SH-SY5Y (cell line): ENCODE measurements around the gene ZNF473.

Experiments
- GATA2 ChIP-seq: IDR thresholded peaks from 2 replicates; pipeline ENCODE4 v1.6.1; 2011; ENCODE audit warnings: mild to moderate bottlenecking, low read depth, low read length
- GATA3 ChIP-seq: IDR thresholded peaks from 2 replicates; pipeline ENCODE4 v1.6.1; 2011; ENCODE audit warnings: low read depth, mild to moderate bottlenecking, low read length, moderate library complexity

The ZNF473 gene

DNA sequence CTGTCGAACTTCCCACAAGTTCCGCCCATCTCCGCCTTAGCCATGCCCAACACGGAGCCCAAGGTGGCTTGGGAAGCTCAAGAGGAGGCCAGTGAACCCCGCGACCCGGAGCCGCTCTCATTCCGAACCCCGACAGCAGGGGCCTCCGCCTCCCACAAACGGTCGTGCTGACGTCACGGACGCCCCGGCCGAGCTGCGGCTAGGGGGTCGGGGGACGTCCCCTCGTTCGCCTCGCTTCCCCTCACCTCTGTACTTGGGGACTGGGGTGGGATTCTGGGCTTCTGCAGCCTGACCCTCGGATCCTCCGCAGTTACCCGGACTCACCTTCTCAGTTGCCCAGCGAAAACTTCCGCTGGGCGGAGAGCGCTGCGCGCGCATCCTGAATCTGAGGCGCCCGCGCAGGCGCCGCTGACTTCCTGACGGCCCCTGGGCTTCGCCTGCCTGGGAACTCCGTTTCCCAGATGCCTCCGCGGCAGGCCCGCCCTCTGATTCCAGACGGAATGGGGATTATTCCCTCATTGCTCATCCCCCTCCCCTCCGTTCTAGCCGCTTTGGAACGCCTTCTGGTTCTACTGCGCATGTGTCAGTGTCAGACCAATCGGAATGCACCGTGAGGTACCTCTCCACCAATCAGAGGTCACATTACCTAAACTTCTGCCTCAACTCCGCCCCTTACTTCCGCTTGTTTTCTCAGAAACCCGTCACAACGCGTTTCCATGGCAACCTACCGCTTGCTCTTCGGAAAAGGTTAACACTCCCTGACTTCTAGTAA is 597 bp upstream of the ZNF473 start, which contains the start of gene VRK3:
Gene VRK3, minus strand, starts transcription at position 351 of the 772 bp plus-strand sequence. CDS start 9,210 bp downstream, outside the sequence.
- TF ChIP-seq GATA2, result no peak
- TF ChIP-seq GATA3, result no peak

DNA sequence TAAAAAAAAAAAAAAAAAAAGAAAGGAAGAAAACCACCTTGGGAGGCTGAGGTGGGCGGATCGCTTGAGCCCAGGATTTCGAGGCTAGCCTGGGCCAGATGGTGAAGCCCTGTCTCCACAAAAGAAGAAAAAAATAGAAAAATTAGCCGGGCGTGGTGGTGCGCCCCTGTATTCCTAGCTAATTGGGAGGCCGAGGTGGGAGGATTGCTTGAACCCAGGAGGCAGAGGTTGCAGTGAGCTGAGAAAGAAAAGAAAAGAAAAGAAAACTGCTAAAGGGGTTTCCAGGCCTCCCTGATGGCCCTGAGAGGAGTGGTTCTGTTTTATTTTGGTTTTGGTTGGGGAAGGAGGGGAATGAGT is 723 bp downstream of the ZNF473 start:
- no peak for TF ChIP-seq GATA2

DNA sequence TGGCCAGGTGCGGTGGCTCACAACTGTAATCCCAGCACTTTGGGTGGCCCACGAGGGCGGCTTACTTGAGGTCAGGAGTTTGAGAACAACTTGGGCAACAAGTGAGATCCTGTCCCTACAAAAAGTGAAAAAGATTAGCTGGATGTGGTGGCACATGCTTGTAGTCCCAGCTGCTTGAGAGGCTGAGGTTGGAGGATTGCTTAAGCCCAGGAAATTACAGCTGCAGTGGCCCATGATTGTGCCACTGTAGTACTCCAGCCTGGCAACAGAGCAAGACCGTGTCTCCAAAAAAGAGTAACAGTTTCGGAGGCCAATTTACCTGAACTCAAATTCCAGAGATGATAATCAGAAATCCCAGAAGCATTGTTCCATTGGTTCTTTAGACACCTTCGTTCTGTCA is 4.4 kb downstream of the ZNF473 start:
- TF ChIP-seq GATA3, result no peak
- TF ChIP-seq GATA2, result no peak

DNA sequence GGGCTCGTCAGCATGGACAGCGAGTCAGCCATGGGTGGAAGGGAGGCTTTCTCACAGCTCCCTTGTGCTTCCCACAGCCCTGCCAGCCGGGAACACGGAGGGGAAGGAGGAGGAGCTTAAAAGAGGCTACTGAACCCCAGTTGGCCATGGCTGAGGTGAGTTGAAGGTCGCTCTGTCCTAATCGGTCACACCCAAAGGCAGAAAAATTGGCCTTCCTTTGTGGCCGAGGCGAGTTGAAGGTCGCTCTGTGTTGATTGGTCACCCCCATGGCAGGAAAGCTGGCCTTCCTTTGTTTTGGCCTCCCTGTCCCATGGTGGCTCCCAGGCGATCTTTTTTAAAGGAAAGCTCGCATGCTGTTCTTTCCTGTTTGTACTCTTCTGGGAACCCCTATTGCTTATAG is 5.1 kb downstream of the ZNF473 start:
- TF ChIP-seq GATA3 (no peak), GATA2 (no peak)

DNA sequence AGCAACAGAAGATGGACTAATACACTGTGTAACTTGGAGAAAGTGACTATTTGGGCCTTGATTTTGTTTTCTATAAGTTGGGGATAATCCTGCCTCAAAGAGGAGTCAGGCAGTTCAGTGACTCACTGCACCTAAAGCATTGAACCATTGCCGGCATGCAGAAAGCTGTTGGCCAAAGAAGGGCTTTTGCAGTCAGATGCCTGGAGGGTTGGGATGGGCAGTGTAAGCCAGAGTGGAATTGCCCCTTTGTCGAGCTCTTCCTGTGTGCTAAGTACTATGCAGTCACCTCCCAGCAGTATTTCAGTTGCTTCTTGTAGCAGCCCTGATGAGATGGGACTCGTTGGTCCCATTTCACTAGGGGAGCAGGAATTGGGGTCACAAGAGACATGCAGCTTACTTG is 11.1 kb downstream of the ZNF473 start:
- TF ChIP-seq GATA3 (no peak), GATA2 (no peak)

DNA sequence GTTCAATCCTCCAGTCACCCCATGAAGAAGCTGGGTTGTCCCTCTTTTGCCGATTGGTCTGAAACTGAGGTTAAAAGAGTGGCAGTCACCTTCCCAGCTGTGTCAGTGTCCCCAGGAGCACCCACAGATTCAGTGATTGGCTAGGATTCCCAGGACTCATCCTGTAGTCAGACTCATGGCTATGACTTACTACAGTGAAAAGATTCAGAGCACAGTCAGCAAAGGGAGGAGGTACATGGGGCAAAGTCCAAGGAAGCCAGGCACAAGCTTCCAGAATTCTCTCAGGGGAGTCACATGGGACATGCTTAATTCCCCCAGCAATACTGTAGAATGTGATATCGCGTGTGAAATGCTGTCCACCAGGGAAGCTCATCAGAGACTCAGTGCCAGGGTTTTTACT is 14.2 kb downstream of the ZNF473 start:
- TF ChIP-seq GATA2, result no peak
- no peak for TF ChIP-seq GATA3

DNA sequence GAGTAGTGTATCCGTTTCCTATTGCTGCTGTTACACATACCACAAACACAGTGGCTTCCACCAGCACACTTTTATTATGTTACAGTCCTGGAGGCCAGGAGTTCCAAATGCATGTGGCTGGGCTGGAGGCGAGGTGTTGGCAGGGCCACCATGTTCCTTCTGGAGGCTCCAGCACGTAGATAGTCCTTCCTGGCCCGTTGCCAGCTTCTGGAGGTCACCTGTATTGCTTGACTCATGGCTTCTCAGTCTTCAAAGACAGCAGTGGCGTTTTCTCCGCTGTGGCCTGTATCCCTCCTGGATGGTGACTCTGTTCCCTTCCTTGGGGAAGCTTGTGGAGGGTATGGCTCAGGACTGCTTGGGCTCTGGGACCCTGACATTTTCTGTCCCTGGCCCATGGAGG is 15.2 kb downstream of the ZNF473 start:
- TF ChIP-seq GATA2 (no peak), GATA3 (no peak)

DNA sequence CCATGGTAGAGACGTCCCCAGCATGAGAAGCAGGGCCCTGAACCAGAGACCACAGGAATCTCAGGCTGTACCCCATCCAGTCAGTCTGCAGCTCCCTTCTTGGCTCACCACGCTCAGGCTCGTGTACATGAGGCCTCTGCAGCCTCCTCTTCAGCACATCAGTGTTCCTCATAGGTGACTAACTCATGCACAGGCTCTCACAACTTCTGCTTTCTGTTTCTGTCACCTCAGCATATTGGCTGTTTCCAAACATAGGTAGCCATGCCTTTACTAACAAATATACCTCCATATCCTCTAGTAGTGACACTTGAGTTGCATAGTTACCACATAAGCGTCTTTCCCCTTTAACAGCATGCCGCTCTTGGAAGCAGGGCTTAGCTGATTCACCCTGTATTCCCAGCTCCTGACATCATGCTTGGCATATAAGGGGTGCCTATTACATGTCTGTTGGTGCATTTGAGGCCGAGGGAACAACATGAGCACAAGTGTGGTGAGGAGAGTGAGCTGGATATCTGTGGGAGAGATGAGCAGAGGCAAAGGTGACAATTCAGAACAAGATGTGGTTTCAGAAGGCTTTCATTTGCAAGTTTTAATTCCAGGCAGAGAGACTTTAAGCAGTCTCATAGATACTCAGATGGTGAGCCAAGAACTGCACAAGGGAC is 16.7 kb downstream of the ZNF473 start:
- no peak for TF ChIP-seq GATA2
- no peak for TF ChIP-seq GATA3

DNA sequence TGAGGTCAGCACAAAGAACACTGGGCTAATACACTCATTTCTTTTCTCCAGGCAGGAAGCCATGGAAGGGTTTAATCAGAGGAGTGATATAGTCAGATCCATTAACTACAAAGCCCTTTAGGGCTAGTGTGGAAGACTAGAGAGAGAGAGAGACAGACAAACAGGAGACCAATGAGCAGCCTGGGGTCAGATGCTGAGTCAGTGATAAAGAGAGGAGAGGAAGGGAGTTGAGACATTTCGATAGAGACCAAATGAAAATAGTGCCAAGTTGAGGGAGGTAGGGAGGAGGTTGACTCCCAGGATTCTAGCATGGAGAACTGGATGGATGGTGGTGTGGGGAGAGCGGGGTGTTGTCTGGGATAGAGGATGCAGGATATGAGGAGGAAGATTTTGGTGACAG is 18.2 kb downstream of the ZNF473 start:
- TF ChIP-seq GATA2, result no peak

DNA sequence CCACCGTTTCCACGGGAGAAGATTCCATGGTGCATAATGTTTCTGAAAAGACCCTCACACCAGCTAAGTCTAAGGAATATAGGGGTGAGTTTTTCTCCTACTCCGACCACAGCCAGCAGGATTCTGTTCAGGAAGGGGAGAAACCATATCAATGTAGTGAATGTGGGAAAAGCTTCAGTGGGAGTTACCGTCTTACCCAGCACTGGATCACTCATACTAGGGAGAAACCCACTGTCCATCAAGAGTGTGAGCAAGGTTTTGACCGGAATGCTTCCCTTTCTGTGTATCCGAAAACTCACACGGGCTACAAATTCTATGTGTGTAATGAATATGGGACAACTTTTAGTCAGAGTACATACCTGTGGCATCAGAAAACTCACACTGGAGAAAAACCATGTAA is 19.1 kb downstream of the ZNF473 start:
- no peak for TF ChIP-seq GATA2
- TF ChIP-seq GATA3, result no peak

DNA sequence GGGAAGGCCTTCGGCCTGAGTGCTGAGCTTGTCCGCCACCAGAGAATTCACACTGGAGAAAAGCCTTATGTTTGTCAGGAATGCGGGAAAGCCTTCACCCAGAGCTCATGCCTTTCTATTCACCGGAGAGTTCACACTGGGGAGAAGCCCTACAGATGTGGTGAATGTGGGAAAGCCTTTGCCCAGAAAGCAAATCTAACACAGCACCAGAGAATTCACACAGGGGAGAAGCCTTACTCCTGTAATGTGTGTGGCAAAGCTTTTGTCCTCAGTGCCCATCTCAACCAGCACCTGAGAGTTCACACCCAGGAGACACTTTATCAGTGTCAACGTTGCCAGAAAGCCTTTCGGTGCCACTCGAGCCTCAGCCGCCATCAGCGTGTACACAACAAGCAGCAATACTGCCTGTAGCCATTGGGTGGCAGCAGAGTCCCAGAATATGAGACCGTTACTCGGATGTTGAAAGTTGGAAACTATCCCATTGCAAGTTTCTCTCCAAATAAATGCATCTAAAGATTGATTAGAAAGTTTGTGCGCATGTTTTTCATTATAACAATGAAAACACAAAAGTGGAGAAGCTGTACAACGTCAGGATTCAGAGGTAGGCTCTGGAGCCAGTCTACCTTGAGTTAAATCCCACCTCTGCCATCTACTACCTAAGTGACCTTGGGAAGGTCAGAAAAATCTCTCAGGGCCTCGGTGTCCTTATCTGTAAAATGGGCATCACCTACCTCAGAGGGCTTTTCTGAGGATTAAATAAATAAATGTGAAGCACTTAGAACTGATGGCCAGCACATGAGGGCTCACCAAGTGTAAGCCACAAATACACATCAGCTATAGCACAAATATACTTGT is 21.1 kb downstream of the ZNF473 start:
- TF ChIP-seq GATA2 (no peak), GATA3 (no peak)

DNA sequence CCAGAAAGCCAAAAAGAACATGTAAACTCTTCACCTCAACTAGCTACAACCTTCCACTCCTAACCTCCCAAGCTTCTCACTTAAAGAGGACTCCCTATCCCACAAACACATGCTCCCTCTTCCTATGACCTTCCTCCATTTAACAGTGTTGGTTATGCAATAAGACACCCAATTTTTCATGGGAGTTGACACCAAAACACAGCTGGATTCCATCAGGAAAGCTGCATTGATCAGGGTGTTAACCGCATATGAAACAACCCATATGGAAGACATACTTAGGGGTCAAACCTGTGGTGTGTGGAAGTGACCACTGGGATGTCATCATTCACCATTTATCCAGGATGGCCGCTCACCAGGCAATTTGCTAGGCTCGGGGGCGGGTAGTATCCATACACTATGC is 21.9 kb downstream of the ZNF473 start:
- TF ChIP-seq GATA3 (no peak), GATA2 (no peak)

DNA sequence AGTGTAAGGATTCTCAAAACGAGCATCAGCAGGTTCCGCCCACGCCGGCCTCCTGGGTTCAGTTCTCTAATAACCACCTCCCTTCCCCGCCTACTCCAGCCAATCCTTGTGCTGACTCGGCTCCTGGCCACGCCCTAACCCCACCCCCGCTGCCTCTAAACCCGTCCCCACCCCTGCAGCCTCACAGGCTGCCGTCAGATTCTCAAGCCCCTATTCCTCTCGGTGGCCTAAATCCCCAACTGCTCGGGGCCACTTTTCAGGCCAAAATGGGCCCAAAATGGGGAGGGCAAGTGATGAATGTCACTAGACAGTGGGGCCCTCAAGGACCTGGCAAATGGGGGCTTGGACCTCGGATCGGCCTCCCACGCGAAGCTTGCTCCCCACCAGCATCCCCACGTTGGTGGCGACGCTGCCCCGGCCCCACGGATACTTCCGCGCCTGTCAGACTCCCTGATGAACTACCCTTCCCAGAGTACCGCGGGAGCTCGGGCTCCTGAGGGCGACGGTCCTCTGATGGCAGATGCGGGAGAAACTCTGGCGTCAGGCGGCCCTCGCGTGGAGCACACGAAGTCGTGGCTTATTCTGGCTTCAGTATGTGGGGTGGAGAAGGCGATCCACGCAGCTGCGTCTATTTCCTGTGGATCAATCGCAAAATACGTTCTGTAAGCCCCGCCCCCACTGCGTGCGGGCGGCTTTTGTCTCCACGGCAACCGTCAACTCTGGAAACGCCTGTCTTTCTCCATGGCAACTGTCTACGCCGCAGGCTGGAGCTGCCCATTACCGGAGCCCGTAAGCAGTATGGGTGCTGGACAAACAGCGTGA is 24.8 kb downstream of the ZNF473 start:
- TF ChIP-seq GATA3 (no peak), GATA2 (no peak)

DNA sequence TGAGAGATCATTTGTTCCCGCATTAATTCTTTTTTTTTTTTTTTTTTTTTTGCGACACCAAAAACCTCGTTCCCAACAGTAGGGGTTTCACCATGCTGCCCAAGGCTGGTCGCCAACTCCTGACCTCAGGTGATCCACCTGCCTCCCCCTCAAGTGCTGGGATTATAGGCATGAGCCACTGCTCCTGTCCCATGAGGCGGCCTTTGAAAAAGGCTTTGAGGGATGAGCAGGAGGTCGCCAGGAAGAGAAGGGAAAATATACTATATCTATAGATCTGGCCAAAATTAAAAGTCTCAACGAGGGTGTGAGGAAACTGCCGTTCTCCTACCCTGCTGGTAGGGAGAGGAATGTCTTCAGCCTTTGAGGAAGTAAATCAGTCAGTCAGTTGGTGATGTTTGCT is 26.2 kb downstream of the ZNF473 start:
- TF ChIP-seq GATA3 (no peak), GATA2 (no peak)

DNA sequence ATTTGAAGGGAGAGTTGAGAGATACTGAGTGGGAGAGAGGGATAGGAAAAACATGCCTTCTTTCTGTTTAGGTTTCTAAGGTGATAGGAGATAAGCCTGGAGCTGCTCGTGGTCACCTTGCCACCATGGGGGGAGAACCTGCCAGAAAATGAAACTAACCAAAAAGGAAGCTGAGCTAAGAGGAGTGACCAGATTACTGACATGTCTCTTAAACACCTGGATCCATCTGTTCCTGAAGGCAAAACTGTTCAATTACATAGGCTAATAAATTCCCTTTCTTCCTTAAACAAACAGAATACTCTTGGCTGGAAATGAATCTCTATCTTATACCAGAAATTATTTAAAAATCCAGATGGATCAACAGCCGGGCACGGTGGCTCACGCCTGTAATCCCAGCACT is 27.3 kb downstream of the ZNF473 start:
- TF ChIP-seq GATA2, result no peak
- TF ChIP-seq GATA3, result no peak
